HT-29 (cell line): ENCODE results near the gene ACSL6. TPM values are rescaled to one million over a fixed set of nuclear protein-coding genes. Genes with fewer than 3 reads are reported as not detected.

Experiments
- DNase-seq: peaks from one replicate; pipeline ENCODE4 v3.0.0-alpha.2; 2015; ENCODE audit warnings: low spot score
- total RNA-seq: library from RNA; depleted of rRNA; stranded (reverse); fragments of >200 nt; shearing (Covaris generic); gene quantifications from 2 replicates; pipeline ENCODE4 v1.2.3, GENCODE V29; 2014

The ACSL6 gene
- total RNA-seq, 1 experiment from 2014 or later: not detected

DNA sequence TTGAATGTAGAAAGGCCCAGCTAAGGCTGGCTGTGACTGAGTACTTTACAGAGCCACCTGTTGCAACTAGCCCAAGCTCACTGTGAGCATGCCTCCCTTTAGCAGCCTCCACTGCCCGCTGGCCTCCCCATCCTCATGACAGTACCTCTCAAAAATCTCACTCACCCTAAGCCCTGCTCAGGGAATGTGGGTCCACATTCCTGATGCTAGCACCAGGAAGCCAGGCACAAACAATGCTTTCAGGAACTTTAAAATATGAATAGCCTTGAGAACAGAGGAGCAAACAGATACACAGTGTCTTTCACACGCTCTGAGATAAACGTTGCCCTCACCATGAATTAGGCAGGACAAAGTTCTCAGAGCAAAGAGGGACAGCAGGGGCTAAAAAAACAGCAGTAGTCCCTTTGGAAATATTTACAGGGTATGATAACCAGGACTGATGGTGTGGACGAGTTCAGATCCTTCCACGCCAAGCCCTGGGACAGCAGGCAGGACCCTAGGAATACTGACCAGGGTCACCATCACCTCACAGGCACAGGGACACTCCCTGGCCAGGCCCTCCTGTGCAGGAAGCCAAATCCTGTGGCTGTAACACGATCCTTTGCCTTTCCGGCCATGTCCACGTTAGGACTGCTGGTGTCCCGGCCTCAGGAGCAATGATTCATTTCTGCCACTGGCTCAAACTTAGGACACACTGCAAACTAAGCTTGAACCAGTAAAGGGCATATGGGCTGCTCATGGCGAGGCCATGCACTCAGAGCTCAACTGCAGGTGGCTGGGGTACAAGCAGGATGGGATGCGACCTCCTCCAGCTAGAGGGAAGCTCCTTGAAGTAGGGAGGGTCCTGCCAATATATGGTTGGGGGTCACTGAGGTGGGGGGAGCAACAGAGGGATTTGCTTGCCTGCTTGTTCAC is 9.6 kb downstream of the ACSL6 start:
- DNase-seq: no peak

DNA sequence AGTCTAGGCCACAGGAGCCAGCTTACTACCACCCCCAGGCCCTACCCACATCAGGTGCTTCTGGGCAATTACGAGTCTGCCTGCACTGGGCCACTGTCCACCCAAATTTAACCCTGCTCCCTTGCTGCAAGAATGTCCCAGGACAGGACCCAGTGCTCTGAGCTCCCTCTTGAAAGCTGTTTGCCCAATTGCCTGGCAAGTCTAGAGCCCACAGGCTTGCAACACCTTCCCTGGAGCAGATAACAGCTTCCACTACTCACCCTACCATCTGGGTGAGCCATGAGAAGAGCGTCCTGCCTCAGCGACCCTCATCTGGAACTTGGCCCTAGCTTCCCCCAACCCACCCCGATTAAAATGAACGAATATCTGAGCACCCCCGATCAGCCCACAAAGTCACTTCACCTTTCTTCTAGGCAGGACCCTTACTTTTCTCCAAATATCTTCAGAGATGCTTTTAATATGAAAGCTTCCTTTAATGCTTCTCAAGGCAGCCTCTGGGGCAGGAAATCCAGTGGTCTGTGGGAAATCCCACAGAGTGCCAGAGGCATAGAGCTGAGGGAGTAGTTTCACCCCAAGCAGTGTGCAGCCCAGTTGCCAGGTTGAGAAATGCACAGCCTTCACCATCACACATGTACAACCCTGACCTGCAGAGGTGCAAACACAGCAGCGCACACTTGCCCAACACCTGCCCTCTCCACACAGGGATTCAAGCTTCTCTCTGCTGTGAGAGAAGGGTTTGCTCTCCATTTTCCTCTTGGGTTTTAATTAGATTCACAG is 10.6 kb downstream of the ACSL6 start:
- DNase-seq: no peak

DNA sequence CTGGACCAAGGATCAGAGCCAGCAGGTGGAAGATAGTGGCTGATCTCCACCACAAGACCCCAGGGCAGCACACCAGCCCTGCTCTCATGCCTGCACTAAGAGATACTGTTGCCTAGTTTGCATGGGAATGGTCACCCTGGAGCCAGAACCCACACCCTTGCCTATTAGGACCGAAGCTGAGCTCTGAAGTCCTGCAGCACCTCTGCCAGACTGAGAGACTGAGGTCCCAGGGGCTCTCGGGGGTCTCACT is 11.3 kb downstream of the ACSL6 start:
- DNase-seq: no peak

DNA sequence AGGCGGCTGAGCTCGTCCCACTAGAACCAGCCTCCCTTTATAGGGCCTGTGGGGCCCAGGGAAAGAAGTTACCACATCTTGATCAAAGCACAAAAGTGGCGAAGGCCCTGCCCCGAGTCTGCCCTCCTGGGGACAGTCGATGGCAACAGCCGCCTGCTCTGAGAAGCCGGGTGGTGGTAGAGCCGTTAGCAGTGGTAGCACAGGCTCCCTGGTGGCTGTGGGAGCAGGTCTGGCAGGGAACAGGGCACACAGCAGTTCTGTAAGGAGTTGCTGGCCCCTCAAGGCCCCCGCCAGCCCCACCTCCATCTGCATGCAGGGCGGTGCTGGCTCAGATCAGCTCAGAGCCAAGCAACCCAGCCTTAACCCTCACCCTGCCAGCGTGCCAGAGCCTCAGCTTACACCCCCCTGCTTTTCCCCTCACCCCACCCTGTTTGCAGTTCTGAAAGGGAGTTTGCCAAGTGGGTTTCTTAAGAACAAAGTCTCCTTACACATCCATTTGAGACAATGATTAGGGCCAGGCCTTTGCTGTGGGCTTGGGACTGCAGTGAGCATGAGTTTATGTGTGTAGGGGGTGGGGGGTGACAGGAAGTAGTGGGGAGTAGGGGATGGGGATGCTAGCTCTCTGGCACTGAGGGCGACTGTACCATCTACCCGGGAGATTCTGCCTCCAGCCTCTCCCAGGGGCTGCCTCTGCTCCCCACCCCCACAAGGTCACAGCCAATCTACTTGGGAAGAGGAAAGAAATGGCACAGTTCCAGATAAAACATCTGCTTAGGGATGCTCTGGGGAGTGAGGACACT is 11.8 kb downstream of the ACSL6 start:
- no peak for DNase-seq

DNA sequence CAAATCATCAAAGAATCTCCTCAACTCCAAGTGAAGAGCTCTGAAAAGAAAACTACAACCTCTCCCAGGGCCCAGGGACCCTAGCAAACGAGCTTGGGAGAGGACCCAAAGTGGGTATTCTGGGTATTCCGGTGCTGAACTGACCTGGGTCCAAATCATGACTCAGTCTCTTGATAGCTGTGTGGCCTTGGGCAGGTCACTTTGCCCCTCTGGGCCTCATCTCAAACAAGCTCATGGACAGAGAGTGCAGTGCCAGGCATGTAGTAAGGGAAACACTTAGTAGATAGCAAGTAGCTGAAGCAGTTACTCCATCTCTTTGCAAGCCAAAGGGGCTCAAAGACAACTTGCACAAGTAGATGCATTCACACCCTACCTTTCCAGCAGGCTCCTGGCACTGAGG is 12.4 kb downstream of the ACSL6 start:
- DNase-seq: no peak

DNA sequence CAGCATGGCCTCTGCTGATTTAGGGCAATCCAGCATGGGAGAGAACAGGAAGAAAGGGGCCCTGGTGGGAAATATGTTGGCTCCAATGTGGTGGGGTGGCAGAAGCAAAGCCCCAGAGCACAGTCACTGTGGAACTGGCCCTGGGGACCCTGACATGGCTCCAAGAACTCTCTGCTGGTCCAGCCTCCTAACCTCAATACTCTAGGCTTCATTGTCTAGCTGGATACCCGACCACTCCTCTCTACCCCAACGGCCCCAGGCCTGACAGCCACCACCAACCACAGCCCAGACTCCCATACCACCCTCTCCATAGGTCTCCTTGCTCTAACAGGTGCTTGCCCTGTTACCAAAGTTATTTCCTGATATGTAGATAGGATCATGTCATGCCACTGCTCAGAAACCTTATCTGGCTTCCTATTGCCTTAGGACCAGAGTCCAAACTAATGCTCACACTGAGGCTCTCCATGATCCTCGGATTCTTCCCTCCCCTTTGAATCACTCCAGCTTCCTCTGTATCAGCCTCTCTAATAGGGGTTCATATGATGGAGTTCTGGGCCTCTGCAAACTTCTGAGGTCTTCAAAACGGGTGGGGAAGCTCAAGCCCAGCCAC is 12.9 kb downstream of the ACSL6 start:
- DNase-seq: no peak

DNA sequence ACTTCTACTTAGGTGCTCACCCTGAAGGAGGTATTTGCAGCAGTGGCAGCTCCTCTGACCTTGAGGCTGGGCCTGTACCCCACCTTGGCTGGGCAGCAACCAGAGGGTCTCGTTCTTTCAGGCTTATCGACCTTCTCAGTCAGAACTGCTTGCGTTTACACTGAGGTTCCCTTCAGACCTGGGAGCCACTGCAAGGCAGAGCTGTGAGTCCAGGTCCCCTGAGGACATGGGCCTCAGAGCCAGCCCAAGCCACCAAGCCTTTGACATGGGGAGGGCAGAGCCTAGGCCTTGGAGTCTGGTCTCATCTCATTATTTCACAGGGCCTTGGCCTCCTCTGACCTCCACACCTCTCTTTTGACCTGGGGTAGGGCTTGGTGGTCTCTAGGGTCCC is 13.7 kb downstream of the ACSL6 start:
- no peak for DNase-seq

DNA sequence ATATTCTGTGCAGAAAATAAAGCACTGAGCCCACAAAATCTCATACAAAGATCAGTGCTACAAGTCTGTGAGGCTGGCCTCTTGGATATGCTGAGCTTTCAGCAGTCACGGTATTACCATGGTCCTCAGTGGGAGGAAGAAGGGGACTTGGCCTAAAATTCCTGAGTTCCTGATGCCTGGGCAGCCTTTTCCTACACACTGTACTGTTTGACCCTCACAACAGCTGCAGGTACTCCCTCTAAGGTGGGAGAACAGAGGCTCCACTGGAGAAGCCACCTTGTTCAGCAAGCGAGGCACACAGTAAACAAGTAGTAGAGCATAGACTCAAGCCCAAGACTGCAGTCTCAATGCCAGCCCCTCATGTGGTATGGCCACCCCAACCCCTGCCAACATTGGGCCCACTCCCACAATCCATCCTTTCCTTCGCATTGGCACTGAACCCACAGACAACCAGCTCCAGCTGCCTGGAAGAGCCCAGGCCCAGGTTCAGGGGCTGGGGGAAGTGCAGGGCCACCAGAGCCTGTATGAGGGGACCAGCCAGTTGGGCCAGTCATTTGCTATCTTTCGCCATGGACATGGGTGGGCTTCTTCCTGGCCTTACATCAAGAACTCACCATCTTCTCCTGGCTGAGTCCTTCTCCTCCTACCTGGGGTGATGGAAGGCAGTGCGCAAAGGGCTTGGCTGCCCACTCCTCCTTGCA is 14.3 kb downstream of the ACSL6 start:
- no peak for DNase-seq

DNA sequence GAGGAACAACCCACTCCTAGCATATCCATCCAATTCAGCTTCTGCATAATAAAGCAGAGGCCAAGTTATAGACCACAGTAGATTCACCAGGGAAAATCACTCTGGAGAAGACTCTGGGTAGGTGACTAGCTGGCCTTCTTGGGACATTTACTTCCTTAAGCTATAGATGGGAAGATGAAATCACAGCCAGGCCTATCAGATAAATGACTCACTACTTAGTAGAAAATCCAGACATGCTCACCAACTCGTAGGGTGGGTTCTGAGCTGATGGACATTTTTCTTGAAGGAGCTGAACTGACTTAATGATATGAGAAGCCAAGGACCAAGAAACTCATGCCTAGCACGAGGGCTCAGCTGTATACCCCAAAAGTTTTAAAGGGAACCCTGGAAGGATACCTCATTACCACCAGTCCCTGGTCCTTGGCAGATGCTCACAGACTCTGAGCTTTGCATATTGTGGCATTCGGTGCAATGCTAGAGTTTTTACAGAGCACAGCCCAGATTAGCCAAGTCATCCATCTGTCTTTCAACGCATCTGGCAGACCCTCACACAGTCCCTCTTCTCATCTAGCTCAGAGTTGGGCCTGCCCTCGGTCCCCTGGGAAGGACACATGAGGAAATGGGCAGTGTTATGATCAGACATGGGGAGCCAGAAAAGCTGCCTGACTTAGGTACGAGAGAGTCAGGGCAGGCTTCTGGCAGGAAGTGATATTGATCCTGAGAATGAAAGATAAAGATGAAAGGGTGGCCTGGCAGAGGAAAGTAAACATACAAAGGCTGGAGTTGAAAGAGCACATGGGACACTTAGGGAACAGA is 15.0 kb downstream of the ACSL6 start:
- DNase-seq: peak; percentile 43

DNA sequence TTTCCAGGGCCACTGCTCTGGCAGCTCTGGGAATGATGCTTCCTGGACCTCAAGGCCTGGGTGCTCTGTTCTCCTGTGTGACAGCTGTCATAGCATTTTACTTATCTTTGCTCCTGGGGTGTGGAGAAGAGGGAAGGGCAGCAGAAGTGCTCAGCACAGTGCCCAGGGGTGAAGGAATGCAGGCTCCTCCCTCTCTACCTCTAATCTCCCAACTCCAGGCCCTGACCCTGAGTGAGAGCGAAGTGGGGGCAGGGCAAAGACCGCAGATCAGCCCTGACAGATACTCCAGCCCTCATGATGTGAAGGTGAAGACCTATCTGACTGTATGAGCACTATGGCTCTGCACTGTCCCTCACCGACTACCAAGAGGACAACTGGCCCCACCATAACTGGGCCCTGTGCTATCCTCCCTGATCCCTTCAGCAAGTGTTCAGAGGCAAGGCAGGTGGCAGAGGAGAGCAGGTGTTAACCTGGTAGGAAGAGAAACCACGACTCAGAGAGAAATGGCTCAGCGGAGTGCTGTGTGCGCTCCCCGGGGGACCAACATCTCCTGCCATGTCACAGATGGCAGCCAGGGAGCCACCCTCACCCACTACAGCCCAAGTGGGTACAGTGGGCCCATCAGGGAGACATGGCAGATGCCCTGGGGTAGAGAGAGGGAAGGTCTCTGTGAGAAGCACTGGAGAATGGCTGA is 16.8 kb downstream of the ACSL6 start:
- no peak for DNase-seq

DNA sequence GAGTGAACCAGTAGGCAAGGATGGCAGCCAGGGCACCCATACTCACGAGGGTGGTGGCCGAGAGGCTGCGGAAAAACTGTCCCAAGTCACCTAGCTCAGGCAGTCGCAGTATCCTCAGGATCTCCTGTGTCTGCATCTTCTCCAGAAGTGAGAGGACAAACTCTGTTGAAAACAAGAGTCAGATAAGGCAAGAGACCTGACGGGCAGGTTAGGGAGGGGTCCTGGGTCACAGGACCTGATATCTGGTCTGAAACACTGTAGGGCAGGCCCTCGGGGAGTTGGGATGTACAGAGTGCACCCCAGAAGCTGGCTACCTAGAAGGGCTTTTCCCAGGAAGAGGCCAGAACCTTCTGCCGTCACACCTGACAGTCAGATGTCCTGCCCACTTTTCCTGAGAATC is 17.4 kb downstream of the ACSL6 start:
- no peak for DNase-seq

DNA sequence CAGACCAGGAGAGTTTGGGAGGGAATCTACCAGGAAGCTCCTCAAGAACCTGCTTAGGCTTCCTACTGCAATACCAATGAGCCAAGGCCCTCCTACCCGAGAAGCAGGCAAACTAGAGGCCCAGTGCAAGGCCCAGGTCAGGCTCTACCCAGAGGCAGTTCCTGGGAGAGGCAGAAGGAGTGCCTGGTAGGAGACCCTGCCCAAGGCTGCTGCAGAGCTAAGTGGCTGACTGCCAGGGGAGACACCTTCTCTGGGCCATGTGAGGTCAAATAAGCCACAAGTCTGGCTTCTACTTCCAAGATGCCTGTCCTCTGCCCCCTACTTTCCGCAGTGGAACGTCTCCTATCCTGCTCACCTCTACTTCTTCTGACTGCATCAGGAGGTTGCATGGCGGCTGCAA is 17.8 kb downstream of the ACSL6 start:
- DNase-seq: no peak

DNA sequence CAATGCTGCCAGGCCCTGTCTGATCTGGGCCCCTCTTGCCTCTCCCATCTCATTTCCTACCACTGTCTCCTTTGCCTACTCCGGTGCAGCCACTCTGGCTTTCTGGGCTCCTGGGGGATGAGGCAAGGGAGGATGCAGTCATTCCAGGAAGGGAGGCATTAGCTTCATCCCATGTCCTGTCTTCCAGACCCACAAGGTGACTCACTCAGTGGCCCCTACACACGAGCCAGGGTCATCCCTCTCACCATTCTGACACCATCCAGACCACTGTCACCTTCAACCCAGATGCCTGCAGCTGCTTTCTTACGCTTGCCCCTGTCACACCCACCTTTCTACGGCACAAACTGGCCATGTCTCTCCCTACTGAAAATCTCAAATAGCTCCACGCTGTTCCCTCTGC is 19.1 kb downstream of the ACSL6 start:
- no peak for DNase-seq

DNA sequence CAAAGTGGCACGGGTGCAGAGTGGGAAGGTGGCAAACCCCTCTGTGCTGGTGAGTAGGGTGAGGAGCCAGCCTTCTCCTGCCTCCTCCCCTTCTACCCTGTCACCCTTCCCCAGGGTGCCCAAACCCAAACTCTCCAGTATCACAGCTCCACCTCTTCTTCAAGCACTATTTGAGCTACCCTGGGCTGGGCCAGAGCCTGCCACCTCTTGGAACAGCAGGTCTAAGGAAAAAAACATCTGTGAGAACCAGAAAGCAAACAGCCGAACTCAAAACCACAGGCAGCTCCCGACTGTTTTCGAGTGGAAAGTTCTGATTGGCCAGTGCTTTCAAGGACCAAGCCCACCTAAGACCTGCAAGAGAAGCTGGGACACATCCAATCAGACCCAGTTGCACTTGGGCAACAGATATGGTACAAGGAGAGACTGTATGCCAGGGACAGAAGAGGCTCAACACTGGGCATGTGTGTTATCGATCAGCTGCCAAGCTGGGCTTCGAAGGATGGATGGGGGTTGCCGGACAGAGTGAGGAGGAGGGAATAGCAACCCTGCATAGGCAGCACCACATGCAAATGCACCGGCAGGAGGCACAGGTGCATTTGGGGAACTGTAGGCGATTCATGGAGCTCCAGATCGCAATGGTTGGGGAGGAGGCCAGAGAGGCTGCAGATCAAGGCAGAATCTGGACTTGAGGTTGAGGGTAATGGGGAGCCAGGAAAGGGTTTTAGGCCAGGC is 19.7 kb downstream of the ACSL6 start:
- DNase-seq: no peak

DNA sequence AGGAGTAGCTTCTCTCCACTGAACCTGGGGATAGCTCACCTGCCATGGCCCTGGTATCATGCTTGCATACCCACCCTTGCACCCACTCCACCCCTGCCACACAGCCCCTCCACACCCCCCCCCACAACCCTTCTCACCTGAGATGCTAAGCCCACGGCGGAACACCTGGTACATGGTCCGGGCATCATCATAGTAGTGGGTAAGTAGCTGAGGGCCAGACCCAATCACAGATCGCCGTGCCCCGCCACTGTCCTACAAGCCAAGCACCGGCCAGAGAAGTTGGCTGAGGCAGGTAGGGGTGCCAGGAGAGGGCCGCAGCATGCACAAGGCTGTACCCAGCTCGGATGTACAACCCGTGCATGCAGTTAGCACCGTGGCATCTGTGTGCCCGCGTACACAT is 20.7 kb downstream of the ACSL6 start:
- no peak for DNase-seq

DNA sequence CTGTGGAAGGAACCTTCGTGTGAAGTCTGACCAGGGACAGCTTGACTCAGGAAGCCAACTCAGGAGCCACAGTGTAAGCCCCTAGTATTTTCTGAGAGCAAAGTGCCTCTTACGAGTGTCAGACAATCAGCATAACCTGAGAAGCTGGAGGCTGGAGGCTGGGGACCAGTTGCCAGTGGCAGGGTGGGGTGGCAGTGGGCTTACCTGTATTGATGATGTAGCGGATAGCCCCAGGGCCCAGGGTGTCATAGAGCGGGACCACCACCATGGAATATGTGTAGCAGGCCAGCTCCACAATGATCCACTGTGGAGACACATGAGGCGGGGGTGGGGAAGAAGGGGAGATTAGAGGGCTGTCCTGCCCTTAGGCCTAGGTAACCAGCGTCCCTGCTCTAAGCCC is 22.9 kb downstream of the ACSL6 start:
- DNase-seq: no peak

DNA sequence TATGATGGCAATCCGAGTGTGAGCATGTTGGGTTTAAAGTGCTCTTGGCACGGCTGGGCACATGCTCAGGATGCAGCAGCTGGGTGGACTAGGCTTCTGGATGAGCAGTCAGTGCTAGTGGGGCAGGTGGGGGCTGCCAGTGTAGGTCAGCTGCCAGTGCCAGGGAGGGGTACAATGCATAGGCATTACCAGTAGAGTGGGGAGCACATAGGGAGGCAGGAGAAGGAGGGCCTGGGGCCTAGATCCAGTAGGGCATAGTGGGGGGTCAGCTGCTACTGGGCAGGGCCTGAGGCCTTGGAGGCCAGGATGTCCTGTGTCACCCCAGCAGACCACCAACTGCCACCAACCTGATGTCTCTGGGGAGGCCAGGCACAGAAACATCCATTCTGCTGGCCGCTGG is 24.2 kb downstream of the ACSL6 start:
- no peak for DNase-seq

DNA sequence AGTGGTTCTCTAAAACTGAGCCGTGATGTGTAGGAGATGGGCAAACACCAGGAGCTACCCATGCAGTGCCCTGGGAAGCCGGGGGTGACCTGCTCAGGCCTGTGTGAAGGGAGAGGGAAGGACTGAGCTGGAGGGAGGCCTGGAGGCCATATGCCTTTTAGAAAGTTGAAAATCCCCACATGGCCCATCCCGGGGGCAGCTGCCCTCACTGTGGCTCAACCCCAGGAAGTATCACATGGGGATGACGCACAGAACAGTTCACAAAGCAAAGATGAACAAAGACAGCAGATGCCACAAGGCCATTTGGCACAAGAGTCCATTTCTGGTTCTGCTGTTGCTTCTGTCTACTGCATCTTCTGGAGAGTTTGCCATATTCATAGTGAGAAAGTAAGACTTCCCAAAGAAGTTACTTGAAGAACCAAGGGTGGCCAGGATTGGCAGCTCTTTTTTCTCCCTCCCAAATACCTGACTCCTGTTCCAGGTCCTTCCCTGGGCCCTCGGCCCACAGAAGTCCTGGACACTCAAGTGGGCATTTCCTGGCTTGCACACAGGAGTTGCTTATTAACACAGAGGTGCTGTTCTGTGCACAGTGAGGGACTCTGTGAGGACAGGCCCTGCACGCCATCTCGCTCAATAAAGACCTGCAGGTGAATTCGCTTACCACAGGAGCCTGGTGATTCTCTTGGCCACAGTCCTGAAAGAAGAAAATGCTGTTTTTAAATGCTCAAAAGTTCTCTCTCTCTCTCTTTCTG is 25.1 kb downstream of the ACSL6 start:
- DNase-seq: no peak
